Skeletal muscle tissue (tissue), 4 donors: ENCODE data around the gene SNX25. TPM values are rescaled to one million over a fixed set of nuclear protein-coding genes. Genes with fewer than 3 reads are reported as not detected.

ENCODE experiments used
- H3K27ac ChIP-seq: one replicate; pipeline ENCODE4 v1.7.0; 2013; ENCODE audit warnings: mild to moderate bottlenecking, low read depth, low read length, inconsistent platforms
- H3K27me3 ChIP-seq, 3 donors: one replicate each; pipeline ENCODE4 v1.7.0; 2013; ENCODE audit warnings: low read length in 3 of 3; ENCODE audit not compliant: control insufficient read depth in 3 of 3, insufficient read depth in 3 of 3
- H3K36me3 ChIP-seq, 3 donors: one replicate each; pipeline ENCODE4 v1.7.0; 2013; ENCODE audit warnings: low read length in 3 of 3; ENCODE audit not compliant: control insufficient read depth in 3 of 3, insufficient read depth in 3 of 3
- H3K4me1 ChIP-seq, 3 donors: one replicate each; pipeline ENCODE4 v1.7.0; 2013; ENCODE audit warnings: low read length in 3 of 3, mild to moderate bottlenecking in 3 of 3; ENCODE audit not compliant: control insufficient read depth in 3 of 3, insufficient read depth in 3 of 3
- H3K4me3 ChIP-seq, 3 donors: one replicate each; pipeline ENCODE4 v1.7.0; 2013; ENCODE audit warnings: low read length in 3 of 3
- H3K9ac ChIP-seq, 3 donors: one replicate each; pipeline ENCODE4 v1.7.0; 2013; ENCODE audit warnings: low read length in 3 of 3, mild to moderate bottlenecking in 3 of 3, moderate library complexity in 2 of 3, low read depth in 1 of 3
- H3K9me3 ChIP-seq, 3 donors: one replicate each; pipeline ENCODE4 v1.7.0; 2013; ENCODE audit warnings: low read length in 3 of 3; ENCODE audit not compliant: control insufficient read depth in 3 of 3
- total RNA-seq: library from RNA; depleted of rRNA; stranded (reverse); fragments of >200 nt; gene quantifications from one replicate; pipeline ENCODE4 v1.2.3, GENCODE V29; 2014
- donor health status: Osteomylitis.

SNX25 gene
- total RNA-seq, 1 donor from 2014 or later = 12.5 TPM

DNA sequence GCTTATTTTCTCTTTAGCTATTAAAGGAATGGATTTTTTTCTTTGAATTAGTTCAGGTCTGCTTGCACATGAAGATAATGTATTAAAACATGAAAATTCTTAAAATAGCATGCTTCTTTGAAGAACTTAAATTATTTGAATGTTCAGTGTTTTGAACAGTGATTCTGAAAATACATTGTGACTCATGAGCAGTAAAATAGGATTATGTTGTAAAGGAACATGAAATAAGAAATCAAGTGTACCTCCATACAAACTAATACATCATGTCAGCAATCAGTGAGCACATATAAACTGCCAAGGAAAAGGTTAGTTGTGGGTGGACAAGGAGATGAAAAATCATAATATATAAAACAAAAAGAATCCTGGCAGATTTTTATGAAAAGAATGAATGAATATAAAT, 66.1 kb downstream of the SNX25 start:
- H3K4me1 ChIP-seq = peaks cover 0 to under 1% (median 0%) of the 10 kb centered on the region in 3 donors
- H3K27ac ChIP-seq = no peak overlapping the region
- no peaks in the 10 kb centered on the region for H3K9me3 ChIP-seq
- H3K27me3 ChIP-seq = no peaks in the 10 kb centered on the region
- peaks cover 0 to 2% (median 0%) of the 10 kb centered on the region in 3 donors for H3K36me3 ChIP-seq
- H3K4me3 ChIP-seq = no peak overlapping the region
- no peak overlapping the region for H3K9ac ChIP-seq

- H3K4me1 ChIP-seq = peaks cover 0 to 5% (median 0%) of the 10 kb centered on the region in 3 donors
- no peak overlapping the region for H3K4me3 ChIP-seq
- H3K27ac ChIP-seq = no peak overlapping the region
- no peak overlapping the region for H3K9ac ChIP-seq
- H3K9me3 ChIP-seq = no peaks in the 10 kb centered on the region
- H3K36me3 ChIP-seq = peaks cover 0 to 2% (median 0%) of the 10 kb centered on the region in 3 donors
- no peaks in the 10 kb centered on the region for H3K27me3 ChIP-seq
These were observed 66.6 kb downstream of the SNX25 start for GRCh38 chr4:185276036-185276435.

- Histone ChIP-seq H3K4me1 (peaks cover 0 to 5% (median 0%) of the 10 kb centered on the region in 3 donors), H3K9ac (no peak overlapping the region), H3K9me3 (no peaks in the 10 kb centered on the region), H3K27me3 (no peaks in the 10 kb centered on the region), H3K36me3 (peaks cover 0 to 2% (median 0%) of the 10 kb centered on the region in 3 donors), H3K27ac (no peak overlapping the region), H3K4me3 (no peak overlapping the region)
These were observed 69.3 kb downstream of the SNX25 start for GRCh38 chr4:185278716-185279115.

DNA sequence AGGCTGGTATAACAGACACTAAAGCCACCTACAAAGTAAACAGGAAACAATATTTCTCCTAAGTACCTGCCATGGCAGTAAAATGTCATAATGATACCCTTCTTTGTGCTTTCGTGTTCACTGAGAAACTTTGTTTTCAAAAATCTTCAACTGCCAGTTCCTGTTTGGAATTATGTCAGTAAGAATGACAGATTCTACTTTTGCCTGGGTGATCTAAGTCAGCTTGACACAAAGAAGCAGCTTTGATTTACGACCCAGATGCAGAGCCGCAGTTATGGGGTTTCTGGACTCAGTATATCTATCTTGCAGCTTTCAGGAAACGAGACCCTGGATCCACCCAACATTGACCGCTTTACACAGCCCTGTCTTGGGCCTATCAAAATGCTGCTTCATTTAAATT, 71.2 kb downstream of the SNX25 start:
- Histone ChIP-seq H3K36me3 (peaks cover 0 to 2% (median 0%) of the 10 kb centered on the region in 3 donors), H3K4me3 (no peak overlapping the region), H3K4me1 (peaks cover 0 to 5% (median 0%) of the 10 kb centered on the region in 3 donors), H3K27ac (no peak overlapping the region), H3K9me3 (no peaks in the 10 kb centered on the region), H3K27me3 (no peaks in the 10 kb centered on the region), H3K9ac (no peak overlapping the region)

GRCh38 chr4:185282968-185283367, 73.6 kb downstream of the SNX25 start:
- H3K4me3 ChIP-seq = no peak overlapping the region
- no peak overlapping the region for H3K27ac ChIP-seq
- no peaks in the 10 kb centered on the region for H3K36me3 ChIP-seq
- no peak overlapping the region for H3K9ac ChIP-seq
- no peaks in the 10 kb centered on the region for H3K9me3 ChIP-seq
- no peaks in the 10 kb centered on the region for H3K27me3 ChIP-seq
- peaks cover 0 to 5% (median 0%) of the 10 kb centered on the region in 3 donors for H3K4me1 ChIP-seq

DNA sequence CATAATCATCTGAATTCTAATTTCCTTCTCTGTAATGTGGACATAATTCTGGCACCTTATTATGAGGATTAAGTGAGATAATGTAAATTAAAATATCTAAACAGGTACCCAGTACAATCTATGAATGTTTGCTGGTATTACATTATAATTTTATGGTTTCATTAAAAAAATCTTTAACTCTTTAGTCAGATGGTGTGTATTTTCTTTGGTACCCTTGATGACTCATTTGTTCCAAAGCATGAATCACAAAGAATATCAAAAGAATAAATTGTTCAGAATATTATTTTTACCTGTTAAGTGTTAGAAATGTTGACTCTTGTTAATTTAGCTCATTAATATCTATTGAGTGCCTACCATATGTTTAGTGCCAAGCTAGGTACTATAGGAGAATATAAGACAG, 74.3 kb downstream of the SNX25 start:
- no peaks in the 10 kb centered on the region for H3K9me3 ChIP-seq
- H3K27me3 ChIP-seq = no peaks in the 10 kb centered on the region
- no peak overlapping the region for H3K9ac ChIP-seq

GRCh38 chr4:185285632-185286393, 76.4 kb downstream of the SNX25 start:
- Histone ChIP-seq H3K27me3 (no peaks in the 10 kb centered on the region), H3K4me3 (no peak overlapping the region), H3K36me3 (peaks cover 0 to 12% (median 9%) of the 10 kb centered on the region in 3 donors), H3K27ac (no peak overlapping the region), H3K9ac (no peak overlapping the region), H3K4me1 (peaks cover 0 to 1% (median 0%) of the 10 kb centered on the region in 3 donors), H3K9me3 (no peaks in the 10 kb centered on the region)

More for the DNA sequence above, 74.3 kb downstream of the SNX25 start:
- Histone ChIP-seq H3K4me1 (peaks cover 0 to 5% (median 0%) of the 10 kb centered on the region in 3 donors), H3K4me3 (no peak overlapping the region), H3K36me3 (no peaks in the 10 kb centered on the region), H3K27ac (no peak overlapping the region)

GRCh38 chr4:185286571-185286970, 77.2 kb downstream of the SNX25 start:
- H3K36me3 ChIP-seq = peaks cover 0 to 14% (median 9%) of the 10 kb centered on the region in 3 donors
- no peak overlapping the region for H3K27ac ChIP-seq

DNA sequence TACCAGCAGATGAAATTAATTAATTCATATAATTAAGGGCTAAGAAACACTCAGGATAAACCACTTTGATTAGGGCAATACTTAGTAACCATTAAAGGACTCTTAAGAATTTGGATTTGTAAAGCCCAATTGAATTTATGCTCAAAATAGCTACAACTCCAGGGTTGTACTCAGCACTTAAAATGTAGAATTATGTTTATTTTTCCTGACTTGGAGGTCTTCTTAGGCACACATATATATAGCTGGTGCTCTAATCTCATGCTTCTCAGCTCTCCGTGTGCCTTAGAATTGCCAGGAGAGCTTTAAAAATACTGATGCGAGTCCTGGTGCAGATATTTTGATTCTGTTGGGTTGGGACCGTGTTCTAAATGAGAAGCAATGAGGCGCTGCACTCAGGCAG, 77.6 kb downstream of the SNX25 start:
- H3K36me3 ChIP-seq = peaks cover 0 to 14% (median 9%) of the 10 kb centered on the region in 3 donors
- no peaks in the 10 kb centered on the region for H3K9me3 ChIP-seq
- no peak overlapping the region for H3K9ac ChIP-seq
- H3K27me3 ChIP-seq = no peaks in the 10 kb centered on the region
- no peak overlapping the region for H3K27ac ChIP-seq
- H3K4me1 ChIP-seq = no peaks in the 10 kb centered on the region
- no peak overlapping the region for H3K4me3 ChIP-seq

More at GRCh38 chr4:185286571-185286970, 77.2 kb downstream of the SNX25 start:
- H3K4me1 ChIP-seq = no peaks in the 10 kb centered on the region
- no peaks in the 10 kb centered on the region for H3K9me3 ChIP-seq
- no peak overlapping the region for H3K9ac ChIP-seq
- no peak overlapping the region for H3K4me3 ChIP-seq
- no peaks in the 10 kb centered on the region for H3K27me3 ChIP-seq

- H3K27me3 ChIP-seq = no peaks in the 10 kb centered on the region
- H3K9ac ChIP-seq = no peak overlapping the region
- no peaks in the 10 kb centered on the region for H3K9me3 ChIP-seq
- no peak overlapping the region for H3K27ac ChIP-seq
- no peak overlapping the region for H3K4me3 ChIP-seq
- H3K4me1 ChIP-seq = no peaks in the 10 kb centered on the region
- peaks cover 0 to 24% (median 14%) of the 10 kb centered on the region in 3 donors for H3K36me3 ChIP-seq
These were observed 80.7 kb downstream of the SNX25 start for GRCh38 chr4:185290018-185290607.
